GM18867 (cell line): Measurements from ENCODE around the gene YPEL1.
"Not testable (repeated sequence)": the region's sequence is repeated elsewhere in the genome, so short reads cannot be mapped to it uniquely, and the experiment has no call there.

ENCODE experiments used
- ATAC-seq: cut with Tn5 transposase; IDR thresholded peaks from one replicate; pipeline ENCODE4 v1.9.1; 2021; ENCODE audit warnings: mild to moderate bottlenecking, moderate library complexity; ENCODE audit not compliant: unreplicated experiment

The YPEL1 gene

DNA sequence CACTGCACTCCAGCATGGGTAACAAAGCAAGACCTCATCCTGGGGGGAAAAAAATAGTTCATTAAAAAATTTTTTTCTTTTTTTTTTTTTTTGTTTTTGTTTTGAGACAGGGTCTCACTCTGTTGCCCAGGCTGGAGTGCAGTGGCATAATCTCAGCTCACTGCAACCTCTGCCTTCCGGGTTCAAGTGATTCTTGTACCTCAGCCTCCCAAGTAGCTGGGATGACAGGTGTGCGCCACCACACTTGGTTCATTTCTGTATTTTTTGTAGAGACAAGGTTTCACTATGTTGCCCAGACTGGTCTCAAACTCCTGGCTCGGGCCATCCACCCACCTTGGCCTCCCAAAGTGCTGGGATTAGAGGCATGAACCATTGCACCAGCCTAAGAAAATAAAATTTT lies 11.1 kb downstream of the YPEL1 start:
- ATAC-seq: not testable (repeated sequence)

DNA sequence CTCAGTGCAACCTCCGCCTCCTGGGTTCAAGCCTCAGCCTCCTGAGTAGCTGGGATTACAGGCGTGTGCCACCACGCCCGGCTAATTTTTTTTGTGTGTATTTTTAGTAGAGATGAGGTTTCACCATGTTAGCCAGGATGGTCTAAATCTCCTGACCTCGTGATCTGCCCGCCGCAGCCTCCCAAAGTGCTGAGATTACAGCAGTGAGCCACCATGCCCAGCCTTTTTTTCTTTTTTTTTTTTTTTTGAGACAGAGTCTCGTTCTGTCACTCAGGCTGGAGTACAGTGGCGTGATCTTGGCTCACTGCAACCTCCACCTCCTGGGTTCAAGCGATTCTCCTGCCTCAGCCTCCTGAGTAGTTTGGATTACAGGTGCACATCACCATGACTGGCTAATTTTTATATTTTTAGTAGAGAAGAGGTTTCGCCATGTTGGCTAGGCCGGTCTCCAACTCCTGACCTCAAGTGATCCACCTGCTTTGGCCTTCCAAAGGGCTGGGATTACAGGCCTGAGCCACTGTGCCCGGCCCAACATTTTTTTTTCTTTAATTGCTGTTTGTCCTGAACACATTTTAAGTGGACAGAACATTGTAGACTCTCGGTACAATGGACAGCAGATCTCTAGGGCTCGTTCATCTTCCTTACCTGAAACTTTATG lies 14.3 kb downstream of the YPEL1 start:
- not testable (repeated sequence) for ATAC-seq

DNA sequence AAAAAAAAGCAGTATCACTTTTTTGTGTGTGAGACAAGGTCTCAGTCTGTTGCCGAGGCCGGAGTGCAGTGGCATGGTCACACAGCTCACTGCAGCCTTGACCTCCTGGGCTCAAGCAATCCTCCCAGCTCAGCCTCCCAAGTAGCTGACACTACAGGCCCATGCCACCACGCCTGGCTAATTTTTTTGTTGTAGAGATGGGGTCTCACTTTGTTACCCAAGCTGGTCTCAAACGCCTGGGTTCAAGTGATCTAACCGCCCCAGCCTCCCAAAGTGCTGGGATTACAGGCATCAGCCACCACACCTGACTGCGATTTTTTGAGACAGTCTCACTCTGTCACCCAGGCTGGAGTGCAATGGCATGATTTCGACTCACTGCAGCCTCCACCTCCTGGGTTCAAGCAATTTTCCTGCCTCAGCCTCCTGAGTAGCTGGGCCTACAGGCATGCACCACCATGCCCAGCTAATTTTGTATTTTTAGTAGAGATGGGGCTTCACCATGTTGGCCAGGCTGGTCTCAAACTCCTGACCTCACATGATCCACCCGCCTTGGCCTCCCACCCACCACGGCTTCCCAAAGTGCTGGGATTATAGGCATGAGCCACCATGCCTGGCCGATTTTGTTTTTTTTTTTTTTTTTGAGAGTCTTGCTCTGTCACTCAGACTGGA lies 15.3 kb downstream of the YPEL1 start:
- not testable (repeated sequence) for ATAC-seq

DNA sequence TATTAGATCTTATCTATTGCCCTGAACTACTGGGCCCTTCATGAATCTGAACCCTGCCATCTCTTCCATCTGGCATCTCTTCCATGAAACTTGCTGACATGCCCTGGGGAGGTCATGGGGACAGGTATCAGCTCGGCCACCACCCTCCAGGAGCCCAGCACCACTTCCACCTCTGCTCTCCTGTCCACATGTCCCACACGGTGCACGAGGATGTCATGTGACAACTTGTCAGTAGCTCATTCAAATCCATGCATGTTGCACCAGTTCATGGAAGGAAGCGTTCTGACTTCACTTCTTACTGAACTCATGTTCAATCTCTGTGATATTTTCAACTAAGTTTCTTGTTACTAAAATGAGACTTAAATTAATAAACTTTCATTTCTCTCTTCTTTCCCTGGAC lies 16.6 kb downstream of the YPEL1 start:
- no peak for ATAC-seq

DNA sequence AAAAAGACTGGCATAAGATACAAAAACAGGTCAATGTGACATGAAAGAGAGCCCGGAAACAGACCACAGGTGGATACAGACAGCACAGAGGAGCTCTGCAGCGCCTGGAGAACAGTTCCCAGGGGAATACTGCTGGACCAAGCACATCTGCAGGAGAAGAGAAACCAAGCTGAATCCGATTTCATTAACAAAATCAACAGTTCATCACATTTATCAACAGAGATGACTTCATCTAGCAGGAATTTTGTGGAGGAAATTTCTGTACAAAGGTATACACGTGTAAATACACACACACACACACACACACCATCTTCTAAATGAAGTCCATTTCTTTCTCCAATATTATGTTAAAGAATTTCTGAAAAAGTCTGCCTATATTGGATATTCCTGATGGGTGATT lies 17.1 kb downstream of the YPEL1 start:
- ATAC-seq: no peak

DNA sequence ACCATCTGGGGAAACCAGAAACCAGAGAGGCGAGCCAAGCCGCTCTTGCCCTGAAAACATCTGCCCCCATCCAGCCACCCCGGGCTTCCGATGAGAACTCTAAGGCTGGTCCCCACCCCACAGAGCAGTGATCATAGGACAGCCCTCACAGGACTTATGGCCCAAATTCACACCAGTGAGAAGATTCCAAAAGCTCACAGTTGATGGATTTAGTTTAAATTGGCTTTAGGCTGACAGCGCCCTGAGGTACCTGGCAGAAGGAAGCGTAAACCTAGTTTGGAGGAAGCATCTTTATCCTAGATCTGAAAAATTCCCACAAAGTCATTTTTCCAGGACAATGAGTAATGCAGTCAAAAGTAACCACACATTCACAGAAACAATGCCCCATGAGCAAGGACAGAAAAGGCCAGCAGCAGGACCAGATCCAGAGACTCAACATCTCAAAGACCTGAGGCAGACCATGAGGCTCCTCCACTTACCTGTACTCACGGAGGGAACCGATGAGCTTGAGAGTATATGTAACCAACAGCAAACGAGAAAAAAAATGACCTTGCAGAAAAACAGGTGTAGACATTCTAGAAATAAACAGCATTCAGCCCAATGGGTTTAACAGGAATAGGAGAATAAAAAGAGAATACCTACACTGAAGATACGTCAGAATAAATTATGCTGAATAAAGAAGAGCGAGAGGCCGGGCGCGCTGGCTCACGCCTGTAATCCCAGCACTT lies 19.0 kb downstream of the YPEL1 start:
- ATAC-seq: not testable (repeated sequence)

DNA sequence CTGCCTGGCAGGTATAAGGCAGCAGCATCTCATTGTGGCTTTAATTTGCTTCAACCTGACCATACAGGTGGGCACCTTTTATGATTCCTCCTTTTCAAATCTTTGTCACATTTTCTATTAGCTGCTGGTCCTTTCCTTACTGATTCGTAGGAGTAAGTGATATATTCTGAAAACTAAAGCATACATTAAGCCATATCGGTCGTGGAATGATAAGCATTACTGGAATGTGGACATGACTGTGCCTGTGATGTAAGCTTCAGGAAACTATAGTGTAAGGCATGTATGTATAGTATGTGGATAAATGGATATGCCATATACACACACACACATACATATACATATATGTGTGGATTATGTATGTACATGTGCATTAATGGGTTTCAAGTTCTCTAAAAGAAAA lies 20.8 kb downstream of the YPEL1 start:
- no peak for ATAC-seq

DNA sequence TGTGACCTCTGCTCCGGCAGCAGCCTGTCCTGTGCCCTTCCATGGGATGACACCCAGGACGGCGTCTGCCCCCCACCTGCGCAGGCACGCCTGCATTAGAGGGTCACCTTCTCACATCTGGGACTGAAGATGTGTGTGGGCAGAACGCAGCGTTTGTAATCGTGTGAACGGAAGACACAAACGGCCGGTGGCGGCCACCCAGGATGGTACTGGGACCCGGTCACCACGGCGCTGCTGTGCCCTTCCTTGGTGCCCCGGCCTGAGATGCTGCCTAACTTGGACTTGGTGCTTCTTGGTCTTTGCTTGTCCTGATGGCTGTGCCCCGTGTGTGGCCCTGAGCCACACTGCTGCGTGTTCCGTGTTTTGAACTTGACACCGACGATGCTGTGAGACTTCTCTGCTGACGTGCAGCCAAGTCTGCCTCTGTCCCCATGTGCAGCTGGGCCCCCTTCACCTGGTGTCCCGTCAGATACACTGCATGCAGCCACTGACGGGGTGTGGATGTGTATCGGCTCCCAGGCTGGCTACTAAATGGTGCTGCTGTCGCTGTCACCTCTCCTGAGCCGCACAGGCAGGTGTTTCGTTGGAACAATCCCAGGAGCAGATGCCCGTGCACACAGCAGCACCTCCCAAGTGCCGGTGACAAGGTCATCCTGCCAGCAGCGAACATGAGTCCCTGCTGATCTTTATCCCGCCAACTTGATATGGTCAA lies 21.4 kb downstream of the YPEL1 start:
- ATAC-seq: no peak

DNA sequence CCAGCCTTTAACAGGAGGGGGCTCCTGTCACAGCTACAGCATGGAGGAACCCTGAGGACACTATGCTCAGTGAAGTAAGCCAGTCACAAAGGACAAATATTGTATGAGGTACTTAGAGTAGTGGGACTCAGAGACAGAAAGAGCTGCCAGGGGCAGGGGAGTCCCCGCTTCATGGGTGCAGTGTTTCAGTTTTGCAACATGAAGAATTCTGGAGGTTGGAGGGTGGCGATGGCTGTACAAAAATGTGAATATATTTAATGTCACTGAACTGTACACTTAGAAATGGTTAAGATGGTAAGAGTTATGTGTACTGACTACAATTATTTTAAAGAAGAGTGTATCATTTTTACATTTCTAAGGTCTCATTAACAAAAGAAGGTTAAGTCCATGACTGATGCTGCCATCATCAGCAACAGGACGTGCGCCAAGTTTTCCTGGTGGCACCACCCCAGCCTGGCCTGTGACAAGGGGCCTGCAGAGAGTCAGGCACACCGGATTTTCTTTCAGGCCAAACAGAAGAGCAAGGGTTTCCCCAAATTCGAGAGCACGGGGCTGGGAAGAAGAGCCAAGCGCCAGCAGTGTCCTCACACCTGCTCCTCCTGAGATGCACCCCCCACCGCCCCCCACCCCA lies 22.1 kb downstream of the YPEL1 start:
- ATAC-seq: no peak

DNA sequence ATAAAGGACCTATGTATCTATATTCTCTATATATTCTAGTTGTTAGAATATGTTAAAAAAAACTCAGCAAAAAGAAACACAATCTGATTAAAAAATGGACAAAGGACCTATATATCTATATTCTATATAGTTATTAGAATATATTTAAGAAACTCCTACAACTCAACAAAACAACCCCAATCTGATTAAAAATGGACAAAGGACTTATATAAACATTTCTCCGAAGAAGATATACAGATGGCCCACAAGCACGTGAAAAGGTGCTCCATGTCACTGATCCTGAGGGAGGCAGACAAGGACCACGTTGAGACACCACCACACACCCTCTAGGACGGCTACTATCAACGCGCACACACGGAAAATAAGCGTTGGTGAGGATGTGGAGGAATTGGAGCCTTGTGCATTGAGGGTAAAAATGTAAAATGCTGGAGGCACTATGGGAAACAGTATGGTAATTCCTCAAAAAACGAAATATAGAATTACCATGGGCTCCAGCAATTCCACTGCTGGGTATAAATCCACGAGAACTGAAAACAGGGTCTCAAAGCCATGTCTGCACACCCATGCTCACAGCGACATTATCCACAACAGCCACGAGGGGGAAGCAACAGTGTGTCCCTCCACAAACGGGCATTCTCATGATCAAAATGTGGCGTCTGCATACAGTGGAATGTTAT lies 22.7 kb downstream of the YPEL1 start:
- no peak for ATAC-seq

DNA sequence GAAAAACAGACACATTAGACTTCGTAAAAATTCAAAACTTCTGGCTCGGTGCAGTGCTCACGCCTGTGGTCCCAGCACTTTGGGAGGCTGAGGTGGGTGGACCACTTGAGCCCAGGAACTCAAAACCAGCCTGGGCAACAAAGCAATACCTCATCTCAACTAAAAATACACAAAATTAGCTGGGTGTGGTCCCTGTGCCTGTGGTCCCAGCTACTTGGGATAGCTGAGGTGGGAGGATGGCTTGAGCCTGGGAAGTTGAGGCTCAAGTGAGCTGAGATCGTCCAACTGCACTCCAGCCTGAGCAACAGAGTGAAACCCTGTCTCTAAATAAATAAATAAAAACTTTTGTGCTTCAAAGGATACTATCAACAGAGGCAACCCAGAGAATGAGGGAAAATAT lies 23.7 kb downstream of the YPEL1 start:
- ATAC-seq: no peak

DNA sequence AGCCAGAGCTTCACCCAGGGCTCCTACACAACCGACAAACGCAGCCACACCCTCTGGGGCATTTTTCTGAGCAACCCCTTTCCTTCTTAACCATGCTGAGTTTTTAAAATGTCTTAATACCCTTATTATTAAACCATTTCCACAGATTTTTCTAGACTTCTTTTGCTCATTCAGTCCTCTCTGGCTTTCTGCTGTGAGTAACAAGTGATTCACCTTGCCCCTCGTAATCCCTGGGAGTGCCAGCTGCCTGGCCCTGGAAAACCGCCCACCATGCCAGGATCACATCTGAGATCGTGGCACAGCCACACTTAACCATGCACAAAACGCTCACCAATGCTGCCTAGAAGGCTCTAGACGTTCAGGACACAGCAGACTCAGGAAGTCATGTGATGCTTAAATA lies 25.4 kb downstream of the YPEL1 start:
- ATAC-seq: no peak

DNA sequence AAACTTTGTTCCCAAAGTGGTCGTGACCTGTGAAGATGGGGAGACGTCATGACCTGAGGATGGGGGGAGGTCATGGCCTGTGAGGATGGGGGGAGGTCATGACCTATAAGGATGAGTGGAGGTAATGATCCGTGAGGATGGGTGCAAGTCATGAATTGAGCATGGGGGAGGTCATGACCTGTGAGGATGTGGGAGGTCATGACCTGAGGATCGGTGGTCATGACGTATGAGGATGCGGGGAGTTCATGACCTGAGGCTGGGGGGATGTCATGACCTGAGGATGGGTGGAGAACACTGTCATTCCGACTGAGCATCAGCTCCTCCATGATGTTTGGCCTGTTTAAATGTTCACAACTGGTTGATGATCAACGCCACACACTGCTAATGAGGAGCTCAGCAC lies 25.9 kb downstream of the YPEL1 start:
- ATAC-seq: no peak

DNA sequence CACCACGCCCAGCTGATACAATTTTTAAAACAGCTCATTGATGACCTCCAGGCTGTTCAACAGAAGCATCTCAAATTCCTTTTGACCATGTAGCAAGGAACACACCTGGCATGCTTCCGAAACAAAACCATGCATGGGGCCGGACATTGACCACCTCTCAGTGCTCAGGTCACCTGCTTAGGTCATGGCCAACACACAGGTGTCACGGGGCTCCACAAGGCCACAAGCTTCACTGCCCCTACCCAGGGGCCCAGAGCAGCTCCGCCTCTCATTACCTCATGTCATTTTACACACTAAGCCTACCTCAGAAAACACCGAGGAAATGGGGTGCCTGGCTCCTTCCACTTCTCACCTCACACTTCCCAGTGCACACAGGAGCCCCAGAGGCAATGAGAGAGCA lies 26.6 kb downstream of the YPEL1 start:
- ATAC-seq: no peak

DNA sequence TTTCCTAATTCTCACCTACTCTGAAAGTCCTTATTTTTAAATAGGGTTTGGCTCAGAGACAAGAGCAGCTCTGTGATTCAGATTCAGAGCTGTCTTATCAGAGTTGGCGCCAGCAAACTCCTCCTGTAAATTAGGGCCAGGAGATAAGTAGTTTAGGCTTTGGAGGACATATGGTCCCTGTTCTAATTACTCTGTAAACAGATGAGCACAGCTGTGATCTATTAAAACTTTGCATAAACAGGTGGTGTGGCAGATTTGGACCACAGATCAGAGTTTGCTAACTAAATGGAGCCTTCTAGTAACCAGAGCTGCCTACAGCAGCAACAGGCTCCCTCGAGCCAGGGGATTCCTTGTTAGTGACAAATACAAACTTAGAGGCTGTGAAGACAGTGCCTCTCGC lies 27.9 kb downstream of the YPEL1 start:
- ATAC-seq: no peak

DNA sequence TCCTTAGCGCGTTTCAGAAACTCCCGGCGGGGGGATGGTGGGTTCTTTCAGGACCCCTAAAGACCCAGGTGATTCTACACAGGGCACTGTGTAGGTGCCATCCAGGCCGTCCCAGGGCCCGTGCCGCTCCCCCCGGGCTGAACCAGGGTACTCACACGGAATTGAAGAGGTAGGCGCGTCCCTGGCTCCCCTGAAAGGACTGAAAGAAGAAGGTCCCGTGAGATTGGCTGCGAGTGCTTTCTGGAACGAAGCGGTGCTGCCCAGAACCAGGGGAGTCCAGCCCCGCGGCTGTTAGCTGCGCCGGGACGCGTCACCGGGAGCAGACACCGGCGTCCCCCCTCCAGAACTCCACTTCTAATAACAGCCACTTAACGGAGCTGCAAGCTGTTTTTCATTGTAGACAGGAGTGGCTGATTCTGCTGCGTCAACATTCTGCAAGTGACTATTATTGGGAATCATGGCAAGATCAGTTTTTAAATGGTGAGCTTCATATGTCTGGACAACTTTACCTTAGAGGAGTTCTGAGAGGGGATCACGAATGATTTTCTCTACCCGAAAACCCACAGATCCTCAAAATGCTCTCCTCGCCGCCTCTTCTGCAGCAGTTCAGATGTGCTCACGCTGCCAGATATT lies 31.8 kb downstream of the YPEL1 start:
- no peak for ATAC-seq

DNA sequence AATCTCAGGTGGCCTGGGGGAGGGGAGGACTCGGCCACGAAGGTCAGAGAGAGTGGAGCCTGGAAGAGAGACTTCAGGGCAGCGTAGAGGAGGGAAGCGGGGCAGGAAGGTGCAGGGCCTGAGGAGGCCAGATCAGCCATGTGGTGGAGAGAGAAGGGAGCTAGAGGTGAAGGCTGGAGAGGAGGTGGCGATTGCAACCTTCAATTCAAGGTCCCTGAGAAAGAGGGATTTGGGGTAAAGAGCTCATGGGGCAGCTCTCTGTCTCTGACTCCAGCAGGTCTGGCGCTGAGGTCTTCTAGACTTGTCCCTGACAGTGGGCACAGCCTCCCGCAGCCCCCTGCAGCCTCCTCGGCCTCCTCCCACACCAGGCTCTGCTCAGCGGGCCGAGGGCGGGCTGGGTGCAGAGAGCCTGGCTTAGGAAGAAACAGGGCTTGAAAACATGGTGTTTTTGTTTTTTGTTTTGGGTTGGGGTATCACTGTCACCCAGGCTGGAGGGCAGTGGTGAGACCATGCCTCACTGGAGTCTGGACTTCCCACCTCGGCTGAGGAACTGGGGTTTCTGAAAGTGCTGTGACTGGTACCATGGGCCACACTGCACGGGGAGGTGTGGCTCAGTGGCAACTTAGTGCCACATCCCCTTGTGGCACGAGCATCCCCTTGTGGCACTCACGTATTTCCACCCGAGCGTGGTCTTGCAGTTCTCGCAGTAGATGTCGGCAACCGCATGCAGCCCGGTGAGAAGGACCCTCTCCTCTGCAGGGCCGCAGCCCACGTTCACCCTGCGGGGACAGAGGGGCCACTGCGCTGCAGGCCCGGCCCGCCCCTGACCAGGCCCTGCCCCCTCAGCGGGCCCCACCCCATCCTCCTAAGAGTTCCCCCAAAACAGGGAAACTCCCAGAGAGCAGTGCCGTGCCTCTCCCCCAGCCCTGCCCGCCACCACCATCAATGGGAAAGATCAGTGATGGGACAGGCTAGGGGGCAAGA lies 32.6 kb downstream of the YPEL1 start:
- no peak for ATAC-seq

DNA sequence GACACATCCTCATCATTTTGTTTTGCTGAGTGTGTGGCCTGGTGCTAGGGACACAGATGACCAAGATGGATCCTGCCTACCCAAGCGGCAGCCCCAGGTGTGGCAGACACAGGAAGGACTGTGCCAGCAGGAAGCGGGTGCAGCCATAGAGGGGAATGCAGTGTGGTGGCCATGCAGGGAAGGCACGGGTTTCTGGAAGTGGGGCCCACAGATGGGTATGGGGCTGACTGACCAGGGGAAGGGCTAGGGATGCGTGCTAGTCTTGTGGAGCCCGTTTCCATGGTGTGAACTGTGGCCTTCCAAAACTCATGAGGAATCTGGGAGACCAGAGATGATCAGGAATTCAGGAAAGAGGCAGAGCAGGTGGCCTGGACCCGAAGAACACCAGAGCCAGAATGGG lies 33.5 kb downstream of the YPEL1 start:
- no peak for ATAC-seq

DNA sequence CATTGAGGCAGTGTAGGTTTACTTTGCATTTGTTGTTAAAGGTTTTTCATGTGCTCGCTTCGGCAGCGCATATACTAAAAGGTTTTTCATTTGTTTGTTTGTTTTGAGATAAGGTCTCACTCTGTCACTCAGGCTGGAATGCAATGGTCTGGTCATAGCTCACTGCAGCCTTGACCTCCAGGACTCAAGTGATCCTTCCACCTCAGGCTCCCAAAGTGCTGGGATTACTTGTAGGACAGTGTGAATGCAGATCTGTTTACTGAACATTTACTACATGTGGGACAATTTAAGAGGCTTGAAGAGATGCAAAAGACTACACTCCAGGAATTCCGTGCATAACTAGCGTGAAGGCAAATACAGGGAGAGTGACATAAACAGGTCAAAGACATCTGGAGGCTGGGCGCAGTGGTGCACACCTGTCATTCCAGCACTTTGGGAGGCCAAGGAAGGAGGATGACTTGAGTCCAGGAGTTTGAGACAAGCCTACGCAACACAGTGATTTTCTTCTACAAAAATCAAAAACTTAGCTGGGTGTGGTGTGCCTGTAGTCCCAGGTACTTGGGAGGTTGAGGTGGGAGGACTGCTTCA lies 34.1 kb downstream of the YPEL1 start:
- no peak for ATAC-seq
